ENCODE measurements around the gene FAM98B. TPM values are rescaled to one million over a fixed set of nuclear protein-coding genes. Genes with fewer than 3 reads are reported as not detected.

The FAM98B gene
- total RNA-seq, 1 donor from 2014 or later: 25.6 TPM

- no peak for DNase-seq (ENCODE audit: low spot score)
- intact Hi-C loops (cut with DNase I): loop anchor here (10.0 kb wide), 1 partner anchor 1326 kb away; the partner anchor contains the start of gene FSIP1
Observed at GRCh38 chr15:38458646-38459045, 4.7 kb downstream of the FAM98B start.

GRCh38 chr15:38459480-38459879 is 5.6 kb downstream of the FAM98B start:
- intact Hi-C loops (cut with DNase I): loop anchor here (10.0 kb wide), 1 partner anchor 1325 kb away; the partner anchor contains the start of gene FSIP1
- DNase-seq (ENCODE audit: low spot score): no peak

GRCh38 chr15:38460543-38460942 is 6.6 kb downstream of the FAM98B start:
- intact Hi-C loops (cut with DNase I): no loop called here
- DNase-seq (ENCODE audit: low spot score): no peak

- DNase-seq (ENCODE audit: low spot score): no peak
- intact Hi-C loops (cut with DNase I): no loop called here
Observed at GRCh38 chr15:38461066-38461833, 7.3 kb downstream of the FAM98B start.

GRCh38 chr15:38463893-38464292 is 10.0 kb downstream of the FAM98B start:
- intact Hi-C loops (cut with DNase I): no loop called here
- no peak for DNase-seq (ENCODE audit: low spot score)

GRCh38 chr15:38464675-38465074 is 10.7 kb downstream of the FAM98B start:
- intact Hi-C loops (cut with DNase I): no loop called here
- no peak for DNase-seq (ENCODE audit: low spot score)

GRCh38 chr15:38470816-38471215 is 16.9 kb downstream of the FAM98B start:
- intact Hi-C loops (cut with DNase I): loop anchor here (5.0 kb wide), 1 partner anchor 211 kb away; no protein-coding TSS in a partner anchor
- DNase-seq (ENCODE audit: low spot score): no peak

GRCh38 chr15:38471974-38472373 is 18.0 kb downstream of the FAM98B start:
- intact Hi-C loops (cut with DNase I): loop anchor here (5.0 kb wide), 1 partner anchor 210 kb away; no protein-coding TSS in a partner anchor
- DNase-seq (ENCODE audit: low spot score): no peak

- intact Hi-C loops (cut with DNase I): loop anchor here (5.0 kb wide), 1 partner anchor 208 kb away; no protein-coding TSS in a partner anchor
- no peak for DNase-seq (ENCODE audit: low spot score)
Observed at GRCh38 chr15:38474155-38474757, 20.3 kb downstream of the FAM98B start.

- no peak for DNase-seq (ENCODE audit: low spot score)
- intact Hi-C loops (cut with DNase I): no loop called here
Observed at GRCh38 chr15:38475361-38475760, 21.4 kb downstream of the FAM98B start.

- intact Hi-C loops (cut with DNase I): no loop called here
- DNase-seq (ENCODE audit: low spot score): no peak
Observed at GRCh38 chr15:38476120-38476519, 22.2 kb downstream of the FAM98B start.

GRCh38 chr15:38477637-38478036 is 23.7 kb downstream of the FAM98B start:
- intact Hi-C loops (cut with DNase I): no loop called here
- no peak for DNase-seq (ENCODE audit: low spot score)

GRCh38 chr15:38479266-38479665 is 25.3 kb downstream of the FAM98B start:
- no peak for DNase-seq (ENCODE audit: low spot score)
- intact Hi-C loops (cut with DNase I): no loop called here

GRCh38 chr15:38479756-38480155 is 25.8 kb downstream of the FAM98B start:
- intact Hi-C loops (cut with DNase I): no loop called here
- no peak for DNase-seq (ENCODE audit: low spot score)

GRCh38 chr15:38481113-38481512 is 27.2 kb downstream of the FAM98B start:
- intact Hi-C loops (cut with DNase I): no loop called here
- DNase-seq (ENCODE audit: low spot score): no peak

GRCh38 chr15:38481761-38482160 is 27.8 kb downstream of the FAM98B start:
- intact Hi-C loops (cut with DNase I): no loop called here
- no peak for DNase-seq (ENCODE audit: low spot score)

- intact Hi-C loops (cut with DNase I): no loop called here
- DNase-seq (ENCODE audit: low spot score): no peak
Observed at GRCh38 chr15:38482572-38482971, 28.6 kb downstream of the FAM98B start.

GRCh38 chr15:38486936-38487335 is 33.0 kb downstream of the FAM98B start:
- intact Hi-C loops (cut with DNase I): no loop called here

GRCh38 chr15:38487378-38487777 is 33.5 kb downstream of the FAM98B start:
- no peak for DNase-seq (ENCODE audit: low spot score)
- intact Hi-C loops (cut with DNase I): no loop called here

More at GRCh38 chr15:38486936-38487335, 33.0 kb downstream of the FAM98B start:
- DNase-seq (ENCODE audit: low spot score): no peak

GRCh38 chr15:38490242-38490922 is 36.5 kb downstream of the FAM98B start:
- intact Hi-C loops (cut with DNase I): no loop called here
- DNase-seq (ENCODE audit: low spot score): no peak
